Stimulated activated effector memory CD8-positive, alpha-beta T cell treated with anti-CD3 and anti-CD28 coated beads, Interleukin-12 subunit alpha, Interleukin-12 subunit beta, amount 100 ng/mL, for 72 hours (primary cell): ENCODE results near the gene ZNF474.

Source experiments
- ATAC-seq: fragments of 150-1000 bp; cut with Tn5 transposase; 2 replicates; pipeline ENCODE4 v1.10.0; 2021
- DNase-seq, 2 donors: peaks; one replicate each; pipeline ENCODE4 v3.0.0; 2021 to 2022; ENCODE audit warnings: low spot score in 2 of 2
- H3K27ac Mint-ChIP-seq: one replicate; pipeline ENCODE4 v1.8.0; 2022; ENCODE audit warnings: mild to moderate bottlenecking, mixed read lengths
- H3K36me3 Mint-ChIP-seq: one replicate; pipeline ENCODE4 v1.8.0; 2022; ENCODE audit warnings: mild to moderate bottlenecking, mixed read lengths
- H3K4me1 Mint-ChIP-seq: one replicate; pipeline ENCODE4 v1.8.0; 2022; ENCODE audit warnings: mixed read lengths
- H3K4me3 Mint-ChIP-seq: one replicate; pipeline ENCODE4 v1.8.0; 2022; ENCODE audit warnings: mild to moderate bottlenecking, mixed read lengths
- H3K9me3 Mint-ChIP-seq: one replicate; pipeline ENCODE4 v1.8.0; 2022; ENCODE audit warnings: mixed read lengths

Gene ZNF474

GRCh38 chr5:122156724-122157325 is 27.5 kb downstream of the ZNF474 start:
- Mint-ChIP-seq H3K9me3 (peaks cover 4% of the 10 kb centered on the region), H3K27ac (no peak overlapping the region), H3K4me3 (no peak overlapping the region), H3K4me1 (no peaks in the 10 kb centered on the region), H3K36me3 (no peaks in the 10 kb centered on the region)
- DNase-seq (no peak), ATAC-seq (no peak)

- Mint-ChIP-seq H3K27ac (no peak overlapping the region), H3K36me3 (no peaks in the 10 kb centered on the region), H3K4me3 (no peak overlapping the region), H3K4me1 (no peaks in the 10 kb centered on the region), H3K9me3 (peaks cover 4% of the 10 kb centered on the region)
- DNase-seq (no peak), ATAC-seq (no peak)
These were observed 32.8 kb downstream of the ZNF474 start for GRCh38 chr5:122162100-122162638.

- ATAC-seq (no peak), DNase-seq (no peak)
- H3K27ac Mint-ChIP-seq = no peak overlapping the region
- H3K9me3 Mint-ChIP-seq = peaks cover 4% of the 10 kb centered on the region
- H3K4me3 Mint-ChIP-seq = no peak overlapping the region
- no peaks in the 10 kb centered on the region for H3K4me1 Mint-ChIP-seq
- no peaks in the 10 kb centered on the region for H3K36me3 Mint-ChIP-seq
These were observed 34.0 kb downstream of the ZNF474 start for GRCh38 chr5:122163121-122164069.

- ATAC-seq = peak; percentile 28
- Mint-ChIP-seq H3K9me3 (peaks cover under 1% of the 10 kb centered on the region), H3K27ac (no peak overlapping the region), H3K4me1 (no peaks in the 10 kb centered on the region), H3K4me3 (no peak overlapping the region), H3K36me3 (no peaks in the 10 kb centered on the region)
- DNase-seq = no peak
These were observed 34.7 kb downstream of the ZNF474 start for GRCh38 chr5:122164070-122164435.

- no peaks in the 10 kb centered on the region for H3K9me3 Mint-ChIP-seq
- H3K36me3 Mint-ChIP-seq = no peaks in the 10 kb centered on the region
- no peak overlapping the region for H3K27ac Mint-ChIP-seq
- ATAC-seq (peak; percentile 11), DNase-seq (no peak)
- no peaks in the 10 kb centered on the region for H3K4me1 Mint-ChIP-seq
- no peak overlapping the region for H3K4me3 Mint-ChIP-seq
These were observed 35.6 kb downstream of the ZNF474 start for GRCh38 chr5:122164831-122165558.

GRCh38 chr5:122165559-122166078 is 36.3 kb downstream of the ZNF474 start:
- ATAC-seq (no peak), DNase-seq (no peak)
- H3K4me1 Mint-ChIP-seq = no peaks in the 10 kb centered on the region
- H3K9me3 Mint-ChIP-seq = no peaks in the 10 kb centered on the region
- H3K27ac Mint-ChIP-seq = no peak overlapping the region
- no peak overlapping the region for H3K4me3 Mint-ChIP-seq
- H3K36me3 Mint-ChIP-seq = no peaks in the 10 kb centered on the region

GRCh38 chr5:122169350-122170103 is 40.2 kb downstream of the ZNF474 start:
- H3K27ac Mint-ChIP-seq = no peak overlapping the region
- H3K9me3 Mint-ChIP-seq = no peaks in the 10 kb centered on the region
- no peaks in the 10 kb centered on the region for H3K4me1 Mint-ChIP-seq
- ATAC-seq (no peak), DNase-seq (no peak)
- H3K4me3 Mint-ChIP-seq = no peak overlapping the region
- H3K36me3 Mint-ChIP-seq = no peaks in the 10 kb centered on the region

- Mint-ChIP-seq H3K36me3 (no peaks in the 10 kb centered on the region), H3K4me3 (no peak overlapping the region), H3K27ac (no peak overlapping the region), H3K4me1 (no peaks in the 10 kb centered on the region), H3K9me3 (no peaks in the 10 kb centered on the region)
- DNase-seq (no peak), ATAC-seq (no peak)
These were observed 41.3 kb downstream of the ZNF474 start for GRCh38 chr5:122170620-122171019.

GRCh38 chr5:122172207-122172606 is 42.9 kb downstream of the ZNF474 start:
- Mint-ChIP-seq H3K4me1 (no peaks in the 10 kb centered on the region), H3K27ac (no peak overlapping the region), H3K36me3 (no peaks in the 10 kb centered on the region), H3K4me3 (no peak overlapping the region), H3K9me3 (no peaks in the 10 kb centered on the region)
- DNase-seq (no peak), ATAC-seq (no peak)

- H3K4me1 Mint-ChIP-seq = no peaks in the 10 kb centered on the region
- no peaks in the 10 kb centered on the region for H3K36me3 Mint-ChIP-seq
- no peak for DNase-seq
- no peak for ATAC-seq
- H3K27ac Mint-ChIP-seq = no peak overlapping the region
- no peaks in the 10 kb centered on the region for H3K9me3 Mint-ChIP-seq
- no peak overlapping the region for H3K4me3 Mint-ChIP-seq
These were observed 44.4 kb downstream of the ZNF474 start for GRCh38 chr5:122173474-122174415.

GRCh38 chr5:122175091-122175490 is 45.7 kb downstream of the ZNF474 start:
- DNase-seq = no peak
- Mint-ChIP-seq H3K36me3 (no peaks in the 10 kb centered on the region), H3K27ac (no peak overlapping the region), H3K4me1 (no peaks in the 10 kb centered on the region), H3K9me3 (no peaks in the 10 kb centered on the region), H3K4me3 (no peak overlapping the region)
- ATAC-seq = no peak

- Mint-ChIP-seq H3K4me3 (no peak overlapping the region), H3K27ac (no peak overlapping the region), H3K4me1 (no peaks in the 10 kb centered on the region), H3K9me3 (no peaks in the 10 kb centered on the region), H3K36me3 (no peaks in the 10 kb centered on the region)
- no peak for DNase-seq
- ATAC-seq = no peak
These were observed 46.5 kb downstream of the ZNF474 start for GRCh38 chr5:122175852-122176251.

GRCh38 chr5:122177161-122177560 is 47.8 kb downstream of the ZNF474 start:
- H3K4me1 Mint-ChIP-seq = no peaks in the 10 kb centered on the region
- ATAC-seq (no peak), DNase-seq (no peak)
- no peaks in the 10 kb centered on the region for H3K9me3 Mint-ChIP-seq
- no peak overlapping the region for H3K4me3 Mint-ChIP-seq
- H3K27ac Mint-ChIP-seq = no peak overlapping the region
- H3K36me3 Mint-ChIP-seq = no peaks in the 10 kb centered on the region

- DNase-seq = no peak
- Mint-ChIP-seq H3K4me3 (no peak overlapping the region), H3K4me1 (no peaks in the 10 kb centered on the region), H3K9me3 (no peaks in the 10 kb centered on the region), H3K36me3 (no peaks in the 10 kb centered on the region), H3K27ac (no peak overlapping the region)
- ATAC-seq = no peak
These were observed 50.4 kb downstream of the ZNF474 start for GRCh38 chr5:122179701-122180100.
